NK-92 treated with Interleukin-12 subunit alpha and Interleukin-12 subunit beta, amount 100 ng/mL, for 24 hours (cell line): ENCODE data around the gene SLC35G2.
"Not testable (repeated sequence)": the region's sequence is repeated elsewhere in the genome, so short reads cannot be mapped to it uniquely, and the experiment has no call there.

Experiments
- DNase-seq: peaks from one replicate; lab custom pipeline; 2025; lab: John Stamatoyannopoulos, UW

SLC35G2 gene

DNA sequence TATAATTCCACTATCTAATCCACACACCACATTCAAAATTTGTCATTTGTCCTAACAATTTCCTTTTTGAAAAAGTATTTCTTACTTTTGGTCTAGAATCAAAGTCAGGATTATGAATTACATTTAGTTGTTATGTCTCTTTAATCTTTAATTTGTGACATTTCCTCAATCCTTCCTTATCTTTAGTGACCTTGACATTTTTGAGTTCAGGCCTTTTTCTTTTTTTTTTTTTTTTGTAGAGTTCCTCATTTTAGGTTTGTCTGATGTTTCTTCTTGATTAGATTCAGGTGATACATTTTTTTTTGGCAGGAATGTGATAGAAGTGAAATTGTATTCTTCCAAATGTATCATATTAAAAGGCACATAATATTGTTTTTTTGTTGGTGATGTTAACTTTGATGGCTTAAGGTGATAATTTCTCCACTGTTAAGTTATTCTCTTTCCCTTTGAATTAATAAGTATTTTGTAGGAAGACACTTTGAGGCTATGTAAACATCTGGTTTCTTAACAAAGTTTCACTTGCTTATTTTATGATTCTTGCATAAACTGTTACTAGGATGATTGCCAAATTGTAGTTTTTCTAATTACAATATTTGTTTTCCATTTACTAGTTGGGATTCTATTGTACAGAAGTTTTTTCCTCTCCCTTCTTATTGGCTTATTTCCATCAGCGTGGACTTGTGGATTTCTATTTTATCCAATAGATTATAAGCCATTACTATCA, 16.3 kb downstream of the SLC35G2 start:
- no peak for DNase-seq

DNA sequence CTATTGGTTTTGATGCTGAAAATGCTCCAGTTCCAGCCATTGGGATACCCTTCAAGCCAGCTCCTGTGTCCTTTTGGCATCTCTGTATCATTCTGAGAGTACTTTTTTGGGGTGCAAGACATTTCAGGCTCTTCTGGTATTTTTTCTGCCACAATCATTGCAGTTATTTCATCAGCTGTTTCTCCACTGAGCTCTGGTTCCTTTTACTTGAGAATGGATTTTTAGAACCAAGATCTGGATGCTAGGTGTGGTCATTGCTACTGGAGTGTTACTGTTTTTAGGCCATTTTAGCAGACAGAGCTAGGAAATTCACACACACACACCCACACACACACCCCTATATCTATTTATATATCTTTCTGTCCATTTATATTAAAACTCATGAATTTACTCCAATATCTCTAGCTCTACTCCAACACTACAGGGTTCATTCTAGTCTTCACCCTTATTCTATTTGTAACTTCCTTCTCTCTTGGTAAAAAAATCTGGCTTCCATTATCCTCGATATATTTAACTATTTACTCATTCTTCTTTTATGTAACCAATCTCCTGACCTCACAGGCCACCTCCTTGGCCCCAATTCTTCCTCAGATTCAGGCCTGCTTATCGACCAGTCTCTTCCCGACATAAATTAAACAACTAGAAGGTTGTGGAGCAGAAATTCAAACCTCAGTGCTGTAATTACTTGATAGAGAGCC, 17.0 kb downstream of the SLC35G2 start:
- DNase-seq: no peak

DNA sequence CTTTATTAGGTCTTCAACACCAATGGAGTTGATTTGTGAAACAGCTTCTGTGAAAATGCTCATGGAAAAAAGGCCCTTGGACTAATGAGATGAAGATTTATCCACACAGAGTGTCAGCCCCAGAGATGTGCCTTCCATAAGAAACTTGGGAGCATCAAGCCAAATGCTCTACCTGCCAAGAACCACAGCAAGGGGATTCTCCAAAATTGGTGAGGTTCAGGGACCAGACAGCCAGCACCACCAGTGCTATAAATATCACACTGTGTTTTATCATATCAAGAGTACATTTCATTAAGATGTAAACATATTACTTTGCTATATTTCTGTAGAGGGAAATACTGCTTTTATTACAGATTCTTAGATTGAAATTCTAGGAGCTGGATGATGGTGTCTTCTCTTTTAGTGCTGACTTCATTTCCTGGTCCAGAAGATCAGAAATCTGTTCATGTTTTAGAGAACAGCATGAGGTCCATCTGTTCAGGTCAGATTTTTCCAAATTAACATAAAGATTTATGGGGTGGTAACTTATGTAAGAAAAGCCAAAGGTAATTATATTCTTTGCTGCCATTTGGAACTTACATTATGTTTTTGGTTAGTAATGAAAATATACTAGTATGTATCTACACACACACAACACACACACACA, 17.7 kb downstream of the SLC35G2 start:
- no peak for DNase-seq

DNA sequence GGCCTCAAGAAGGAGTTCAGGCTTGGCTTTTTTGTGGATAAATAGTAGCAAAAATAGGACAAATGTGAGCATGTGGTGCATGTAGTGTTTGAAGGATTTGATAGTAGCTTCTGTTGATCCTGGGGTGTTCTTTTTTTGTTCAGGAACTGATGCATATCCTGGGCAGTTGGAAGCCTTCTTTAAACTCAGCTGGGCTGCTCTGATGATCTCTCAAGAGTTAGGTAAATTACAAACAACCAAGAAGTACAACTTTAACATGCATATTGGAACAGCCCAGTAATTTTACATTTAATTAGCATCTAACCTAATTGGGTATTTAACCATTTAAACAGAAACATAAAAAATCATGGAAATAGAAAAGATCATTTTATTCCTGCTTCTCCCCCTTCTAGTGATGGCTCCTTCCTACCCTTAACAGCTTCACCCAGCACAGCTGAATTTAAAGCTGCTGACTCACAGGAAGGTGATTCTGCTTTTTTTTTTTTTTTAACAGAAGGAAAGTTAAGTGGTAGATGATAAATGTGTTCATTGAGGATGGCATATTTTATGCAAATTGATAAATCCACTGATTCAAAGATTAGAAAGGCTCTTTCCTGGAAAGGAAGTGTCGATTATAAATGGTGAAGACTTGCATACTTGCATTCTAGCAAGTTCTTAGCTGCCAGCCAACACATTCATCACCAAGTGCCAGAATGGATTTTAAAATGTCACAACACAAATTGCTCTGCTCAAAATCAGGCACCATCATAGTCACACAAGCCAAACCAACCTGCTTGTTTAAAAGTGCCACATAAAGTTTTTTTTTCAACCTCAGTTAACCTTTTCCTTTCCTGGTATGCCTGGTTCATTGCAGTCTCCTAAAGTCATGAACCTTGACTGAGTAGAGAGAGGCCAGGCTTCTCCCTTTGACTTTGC, 20.0 kb downstream of the SLC35G2 start:
- DNase-seq: no peak

DNA sequence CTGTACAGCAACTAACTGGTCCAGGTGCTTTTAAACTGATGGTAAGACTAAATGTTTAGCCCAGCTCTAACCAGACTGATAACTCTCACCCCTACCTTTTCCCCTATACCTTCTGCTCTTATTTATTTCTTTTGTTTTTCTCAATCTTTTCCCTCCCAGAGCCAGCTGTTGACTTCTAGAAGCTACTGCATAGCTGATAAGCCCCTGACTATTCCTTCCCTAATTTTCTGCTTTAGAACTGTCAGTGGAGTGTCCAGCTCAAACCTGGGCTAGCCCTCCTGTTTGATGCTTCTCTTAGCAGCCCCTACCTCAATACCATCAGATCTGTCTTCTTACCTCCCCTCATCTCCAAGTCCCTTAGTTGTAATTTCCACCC, 20.6 kb downstream of the SLC35G2 start:
- DNase-seq: no peak

DNA sequence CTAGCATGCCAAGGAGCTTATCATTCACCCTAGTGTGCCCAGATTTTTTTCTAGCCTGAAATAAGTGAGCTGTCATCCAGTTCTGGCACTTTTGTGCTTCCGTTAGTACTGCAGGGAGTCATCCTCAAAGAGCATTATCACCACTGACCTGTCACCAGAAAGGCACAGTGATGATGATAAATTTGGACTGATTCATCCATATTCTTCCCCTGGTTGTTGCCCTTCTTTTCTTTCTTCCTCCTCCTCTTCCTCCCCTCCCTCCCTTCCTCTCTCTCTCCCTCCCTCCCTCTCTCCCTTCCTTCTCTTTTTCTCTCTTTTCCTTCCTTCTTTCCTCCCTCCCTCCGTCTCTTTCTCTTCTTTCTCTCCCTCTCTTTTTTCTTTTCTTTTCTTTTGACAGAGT, 21.3 kb downstream of the SLC35G2 start:
- DNase-seq: no peak

DNA sequence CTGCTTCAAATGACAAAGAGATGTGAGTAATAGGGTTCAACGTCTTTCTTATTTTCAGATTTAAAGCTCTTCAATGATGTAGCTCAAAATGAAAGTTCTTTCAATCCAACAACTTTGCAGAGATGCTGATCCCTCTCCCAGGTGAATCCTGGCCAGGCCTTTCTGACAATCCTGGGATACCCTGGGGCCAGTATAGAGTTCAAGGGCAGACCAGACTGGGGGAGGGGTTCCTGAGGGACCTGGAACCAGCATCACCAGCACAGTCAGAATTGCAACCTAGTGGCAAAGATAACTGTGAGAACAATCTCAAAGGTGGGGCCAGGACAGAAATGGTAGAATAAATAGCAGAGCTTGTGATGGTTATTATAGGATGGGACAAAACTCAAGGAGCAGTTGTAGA, 23.4 kb downstream of the SLC35G2 start:
- DNase-seq: no peak

DNA sequence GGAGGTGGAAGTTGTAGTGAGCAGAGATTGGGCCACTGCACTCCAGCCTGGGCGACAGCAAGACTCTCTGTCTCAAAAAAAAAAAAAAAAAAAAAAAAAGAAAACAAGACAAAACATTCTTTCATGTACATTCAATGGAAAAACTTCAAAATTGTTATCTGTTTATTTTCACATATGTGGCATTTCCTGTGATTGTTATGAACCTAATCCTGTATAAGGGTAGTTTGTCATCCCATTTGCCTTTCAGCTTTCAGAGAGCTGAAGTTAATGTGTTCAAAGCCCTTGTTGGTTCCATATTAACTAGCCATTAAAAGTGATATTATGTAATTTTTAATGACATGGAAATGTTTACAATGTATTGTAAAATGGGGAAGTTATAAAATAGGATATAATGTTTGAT, 25.8 kb downstream of the SLC35G2 start:
- DNase-seq: no peak

DNA sequence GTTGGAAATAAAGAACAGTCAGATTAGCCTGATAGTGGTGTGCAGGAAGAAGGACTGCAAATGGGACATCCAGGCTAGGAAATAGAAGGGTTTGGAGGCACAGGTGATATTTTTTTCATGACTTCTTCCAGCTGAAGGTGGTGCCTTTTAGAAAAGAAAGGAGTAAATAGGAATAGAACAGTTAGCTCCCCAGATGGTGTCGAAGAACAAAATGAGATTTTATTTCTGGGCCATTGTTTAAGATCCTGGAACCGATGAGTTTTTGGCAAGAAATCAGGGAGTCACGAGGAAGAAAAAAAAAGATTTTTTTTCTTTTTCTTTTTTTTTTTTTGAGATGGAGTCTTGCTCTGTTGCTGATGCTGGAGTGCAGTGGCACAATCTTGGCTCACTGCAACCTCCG, 33.3 kb downstream of the SLC35G2 start:
- DNase-seq: no peak

DNA sequence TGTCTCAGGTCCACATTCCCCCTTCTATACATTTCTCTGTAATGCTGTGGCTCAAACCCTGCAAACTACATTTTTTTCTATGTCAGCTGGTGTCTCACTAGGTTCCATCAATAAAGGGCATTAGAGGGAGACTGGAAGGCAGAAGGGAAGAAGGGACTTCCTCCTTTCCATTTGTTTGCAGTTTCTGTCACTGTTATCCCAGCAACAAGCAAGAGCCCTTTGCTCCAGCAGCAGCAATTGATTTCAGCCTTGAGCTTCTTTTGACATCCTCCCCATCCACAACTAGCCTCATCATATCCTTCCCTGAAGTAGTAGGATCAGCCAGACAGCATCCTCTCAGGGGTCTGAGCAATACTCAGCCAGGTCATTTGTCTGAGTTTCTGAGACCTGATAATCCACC, 37.7 kb downstream of the SLC35G2 start:
- no peak for DNase-seq

DNA sequence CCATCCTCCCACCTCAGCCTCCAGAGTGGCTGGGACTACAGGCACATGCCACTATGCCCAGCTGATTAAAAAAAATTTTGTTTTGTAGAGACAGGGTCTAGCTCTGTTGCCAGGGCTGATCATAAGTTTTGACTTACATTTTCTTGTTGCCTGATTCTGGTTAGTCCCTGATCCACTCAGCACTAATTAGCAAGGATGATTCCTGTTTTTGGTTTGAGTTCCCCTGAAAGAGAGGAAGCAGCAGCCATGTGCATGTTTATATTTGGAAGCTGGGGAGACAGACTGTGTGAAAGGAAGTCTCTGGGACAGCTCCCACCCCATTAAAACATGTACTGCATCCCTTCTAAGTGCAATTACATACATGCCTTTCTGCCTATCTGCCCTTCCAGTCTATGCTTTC, 39.5 kb downstream of the SLC35G2 start:
- no peak for DNase-seq

DNA sequence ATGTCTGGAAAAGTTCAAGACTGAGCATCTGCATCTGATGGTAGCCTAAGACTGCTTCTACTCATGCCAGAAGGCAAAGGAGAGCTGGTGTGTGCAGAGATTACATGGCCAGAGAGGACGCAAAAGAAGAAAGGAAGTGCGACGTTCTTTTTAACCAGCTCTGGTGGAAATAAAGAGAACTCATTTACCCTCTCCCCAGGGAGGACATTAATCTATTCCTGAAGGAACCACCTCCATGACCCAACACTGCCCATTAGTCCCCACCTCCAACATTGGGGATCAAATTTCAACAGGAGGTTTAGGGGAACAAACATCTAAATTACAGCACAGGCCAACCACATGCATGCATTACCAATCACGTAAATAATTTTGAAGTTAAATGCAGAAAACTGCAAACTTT, 41.6 kb downstream of the SLC35G2 start:
- DNase-seq: no peak

DNA sequence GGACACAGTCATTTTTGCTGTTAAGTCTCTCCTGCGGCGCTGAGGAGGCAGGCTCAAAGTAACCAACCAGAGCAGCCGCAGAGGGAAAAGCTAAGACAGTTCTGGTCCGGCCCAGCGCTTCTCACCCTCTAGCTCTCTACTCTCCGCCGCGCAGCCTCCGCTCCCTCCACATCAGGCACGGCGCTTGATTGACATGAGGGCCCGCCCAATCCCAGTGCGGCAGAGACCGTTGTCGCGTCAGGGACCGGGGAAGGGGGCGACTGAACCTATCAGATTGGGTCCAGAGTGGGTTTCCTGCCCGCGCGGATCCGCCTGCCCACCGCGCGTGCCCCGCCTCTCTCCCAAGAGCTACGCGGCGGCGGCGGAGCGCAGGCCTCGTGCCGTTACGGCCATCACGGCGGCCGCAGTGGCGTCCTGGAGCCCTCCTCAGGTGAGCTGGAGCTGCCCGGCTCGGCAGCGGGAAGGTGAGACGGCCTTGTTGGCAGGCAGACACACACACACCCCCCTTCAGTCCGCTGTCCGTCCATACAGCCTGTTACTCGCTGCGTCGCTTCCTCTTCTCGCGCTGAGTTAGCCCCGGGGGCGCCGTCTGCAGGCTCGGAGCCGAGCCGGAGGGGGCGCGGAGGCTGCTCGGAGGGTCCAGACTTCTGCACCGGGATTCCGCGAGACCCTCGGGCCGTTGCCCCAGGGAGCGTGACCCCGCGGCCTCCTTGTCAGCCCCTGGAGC, 43.1 kb downstream of the SLC35G2 start, which contains the start of gene NCK1:
Gene NCK1 (plus strand): TSS at position 319 of the 727 bp plus-strand sequence. CDS start 65,794 bp downstream, outside the sequence.
- peak; percentile 98 for DNase-seq

DNA sequence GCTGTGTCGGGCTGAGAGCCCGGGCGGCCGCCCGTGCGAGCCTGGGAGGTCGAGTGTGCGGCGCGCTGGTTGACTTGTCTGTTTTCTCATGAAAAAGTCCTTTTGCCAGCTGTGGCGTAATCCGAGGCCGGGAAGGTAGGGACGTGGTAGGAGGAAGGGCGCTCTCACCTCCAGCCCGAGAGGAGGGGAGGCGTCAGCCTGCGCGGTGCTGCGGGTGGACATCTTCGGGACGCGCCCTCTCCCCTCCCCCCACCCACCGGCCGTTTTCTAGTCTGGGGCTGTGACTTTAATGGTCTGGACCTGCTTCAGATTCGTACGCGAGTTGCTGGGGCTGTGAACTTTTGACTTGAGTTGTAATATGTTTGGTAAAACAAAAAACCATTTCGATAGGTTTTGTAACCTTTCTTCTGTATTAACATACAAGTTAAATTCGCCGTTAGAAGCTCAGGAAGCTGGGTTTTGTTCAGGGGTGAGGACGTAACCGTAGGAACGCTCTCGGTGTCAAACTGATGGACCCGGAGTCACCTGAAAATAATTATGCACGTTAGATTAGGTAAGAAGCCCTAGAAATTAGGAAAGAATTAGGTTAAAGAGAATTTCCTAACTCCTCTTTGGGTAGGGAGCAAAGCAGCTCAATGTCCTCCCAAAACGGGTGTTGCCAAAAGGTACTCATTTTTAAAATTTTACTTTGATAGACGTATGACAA, 43.8 kb downstream of the SLC35G2 start:
- peak; percentile 69 for DNase-seq

DNA sequence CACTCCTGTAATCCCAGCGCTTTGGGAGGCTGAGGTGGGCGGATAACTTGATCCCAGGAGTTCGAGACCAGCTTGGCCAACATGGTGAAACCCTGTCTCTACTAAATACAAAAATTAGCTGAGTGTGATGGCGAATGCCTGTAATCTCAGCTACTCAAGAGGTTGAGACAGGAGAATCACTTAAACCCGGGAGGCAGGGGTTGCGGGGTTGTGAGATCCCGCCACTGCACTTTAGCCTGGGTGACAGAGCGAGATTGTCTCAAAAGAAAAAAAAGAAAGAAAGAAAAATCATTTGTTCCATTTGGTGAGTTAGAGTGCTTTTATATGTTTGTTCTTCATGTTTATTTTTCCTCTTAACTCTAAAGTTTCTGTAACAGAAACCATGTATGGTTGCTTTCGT, 50.4 kb downstream of the SLC35G2 start:
- no peak for DNase-seq

DNA sequence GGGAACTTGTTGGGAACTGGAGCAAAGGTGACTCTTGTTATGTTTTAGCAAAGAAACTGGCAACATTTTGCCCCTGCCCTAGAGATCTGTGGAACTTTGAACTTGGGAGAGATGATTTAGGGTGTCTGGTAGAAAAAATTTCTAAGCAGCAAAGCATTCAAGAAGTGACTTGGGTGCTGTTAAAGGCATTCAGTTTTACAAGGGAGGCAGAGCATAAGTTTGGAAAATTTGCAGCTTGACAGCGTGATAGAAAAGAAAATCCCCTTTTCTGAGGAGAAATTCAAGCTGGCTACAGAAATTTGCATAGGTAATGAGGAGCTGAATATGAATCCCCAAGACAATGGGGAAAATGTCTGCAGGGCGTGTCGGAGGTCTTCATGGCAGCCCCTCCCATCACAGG, 53.3 kb downstream of the SLC35G2 start:
- not testable (repeated sequence) for DNase-seq

DNA sequence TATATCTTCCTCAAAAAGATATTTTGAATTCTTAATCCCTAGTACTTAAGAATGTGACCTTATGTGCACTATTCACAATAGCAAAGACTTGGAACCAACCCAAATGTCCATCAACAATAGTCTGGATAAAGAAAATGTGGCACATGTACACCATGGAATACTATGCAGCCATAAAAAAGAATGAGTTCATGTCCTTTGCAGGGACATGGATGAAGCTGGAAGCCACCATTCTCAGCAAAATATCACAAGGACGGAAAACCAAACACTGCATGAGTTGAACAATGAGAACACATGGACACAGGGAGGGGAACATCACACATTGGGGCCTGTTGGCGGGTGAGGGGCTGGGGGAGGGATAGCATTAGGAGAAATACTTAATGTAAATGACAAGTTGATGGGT, 60.6 kb downstream of the SLC35G2 start:
- DNase-seq: not testable (repeated sequence)

DNA sequence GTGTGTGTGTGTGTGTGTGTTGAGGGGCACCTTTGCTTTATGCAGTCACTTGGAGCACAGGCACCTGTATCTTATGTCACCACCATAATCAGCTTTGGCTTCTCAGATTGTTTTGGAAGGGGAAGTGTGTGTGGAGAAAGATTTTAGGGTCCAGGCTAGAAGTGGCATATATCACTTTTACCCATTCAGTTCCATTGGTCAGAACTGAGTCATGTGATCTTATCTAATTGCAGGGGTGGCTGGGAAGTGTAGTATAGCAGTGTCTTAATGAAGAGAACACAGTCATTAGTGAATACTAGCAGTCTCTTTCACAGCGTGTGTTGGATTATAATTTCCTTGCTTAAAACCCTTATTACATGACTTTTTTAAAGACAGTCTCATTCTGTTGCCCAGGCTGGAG, 63.6 kb downstream of the SLC35G2 start:
- DNase-seq: no peak

DNA sequence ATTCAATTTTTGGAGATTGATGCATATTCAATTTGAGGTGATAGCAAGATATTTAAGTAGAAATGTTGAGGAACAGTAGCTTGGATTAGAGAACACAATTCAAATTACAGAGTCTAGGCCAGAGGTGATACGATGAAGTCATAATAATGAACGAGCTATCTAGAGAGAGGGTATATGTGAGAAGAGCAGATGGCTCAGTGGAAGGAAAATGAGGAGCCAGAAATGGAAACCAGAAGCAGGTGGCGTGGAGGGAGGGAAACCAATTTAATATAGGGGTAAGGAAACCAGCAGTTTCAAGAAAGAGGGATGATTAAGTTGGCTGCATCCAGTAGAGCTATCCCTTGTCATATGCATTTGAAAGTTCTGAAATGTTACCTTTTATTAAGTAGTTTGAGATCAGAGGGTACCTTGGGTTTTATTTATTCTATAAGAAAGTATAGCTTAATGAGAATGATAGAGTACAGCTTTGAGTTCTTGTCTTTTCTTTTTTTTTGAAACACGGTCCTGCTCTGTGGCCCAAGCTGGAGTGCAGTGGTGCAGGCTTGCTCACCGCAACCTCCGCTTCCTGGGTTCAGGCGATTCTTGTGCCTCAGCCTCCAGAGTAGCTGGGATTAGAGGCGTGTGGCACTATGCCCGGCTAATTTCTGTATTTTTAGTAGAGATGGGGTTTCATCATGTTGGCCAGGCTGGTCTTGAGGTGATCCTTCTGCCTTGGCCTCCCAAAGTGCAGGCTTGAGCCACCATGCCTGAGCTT, 65.2 kb downstream of the SLC35G2 start:
- DNase-seq: no peak
